H1 (cell line): ENCODE measurements around the gene CLMP. TPM values are rescaled to one million over a fixed set of nuclear protein-coding genes. Genes with fewer than 3 reads are reported as not detected.

Experiments used
- CTCF ChIA-PET: fragments of 300-600 bp; sonication (Branson Sonifier 250); formaldehyde crosslinking; loops from one replicate; lab custom pipeline; 2021; ENCODE audit not compliant: partially characterized antibody; lab: Charles Lee
- POLR2A ChIA-PET: fragments of 300-600 bp; sonication (Branson Sonifier 250); formaldehyde crosslinking; loops from one replicate; lab custom pipeline; 2021; ENCODE audit warnings: inconsistent platforms; ENCODE audit not compliant: partially characterized antibody; lab: Charles Lee
- DNase-seq, 2 experiments: peaks; one replicate each; pipeline versions ENCODE4 v3.0.0 to v3.0.0-alpha.2; 2010 to 2022; ENCODE audit warnings: low spot score in 2 of 2, low read depth in 1 of 2, mixed read lengths in 1 of 2
- FAIRE-seq: peaks from 2 replicates; lab custom pipeline; 2011; peaks lifted over from hg19 to GRCh38; lab: Jason Lieb, UNC
- H2AFZ ChIP-seq: 2 replicates; pipeline ENCODE4 v1.8.1; 2012; ENCODE audit warnings: low read length, inconsistent platforms
- H2AK5ac ChIP-seq: 2 replicates; pipeline ENCODE4 v1.6.1; 2013; ENCODE audit warnings: low read depth, low read length
- H2BK120ac ChIP-seq: replicated peaks from 2 replicates; pipeline ENCODE3; 2013; ENCODE audit warnings: low read depth, low read length, inconsistent platforms
- H2BK12ac ChIP-seq: 2 replicates; pipeline ENCODE4 v1.6.1; 2013; ENCODE audit warnings: low read depth, low read length
- H2BK15ac ChIP-seq: 2 replicates; pipeline ENCODE4 v1.6.1; 2013; ENCODE audit warnings: low read length
- H2BK20ac ChIP-seq: 2 replicates; pipeline ENCODE4 v1.6.1; 2013; ENCODE audit warnings: low read length
- H2BK5ac ChIP-seq: 2 replicates; pipeline ENCODE4 v1.6.1; 2013; ENCODE audit warnings: low read depth, low read length
- H3K14ac ChIP-seq: 2 replicates; pipeline ENCODE4 v1.6.1; 2013; ENCODE audit warnings: inconsistent platforms; ENCODE audit not compliant: insufficient read length
- H3K18ac ChIP-seq: 2 replicates; pipeline ENCODE4 v1.6.1; 2013; ENCODE audit warnings: low read length; ENCODE audit errors: extremely low read depth
- H3K23ac ChIP-seq: 2 replicates; pipeline ENCODE4 v1.6.1; 2013; ENCODE audit warnings: inconsistent platforms; ENCODE audit not compliant: insufficient read length
- H3K23me2 ChIP-seq: 2 replicates; pipeline ENCODE4 v1.6.1; 2013; ENCODE audit warnings: low read depth, low read length
- H3K27ac ChIP-seq: 2 replicates; pipeline ENCODE4 v1.6.1; 2011; ENCODE audit warnings: low read depth, low read length, inconsistent platforms
- H3K27me3 ChIP-seq, 4 experiments: replicated peaks in 1 of 4; 1 replicate in 1 of 4; 2 replicates in 3 of 4; pipeline versions ENCODE4 v1.6.1 to v1.8.1; 2011 to 2013; ENCODE audit warnings: low read length in 3 of 4, mild to moderate bottlenecking in 3 of 4, inconsistent platforms in 2 of 4, mixed read lengths in 2 of 4, moderate library complexity in 1 of 4; ENCODE audit not compliant: control insufficient read depth in 3 of 4, insufficient read depth in 3 of 4; ENCODE audit errors: extremely low read depth in 1 of 4
- H3K36me3 ChIP-seq, 4 experiments: 2 replicates each; pipeline versions ENCODE4 v1.6.1 to v1.8.1; 2011 to 2013; ENCODE audit warnings: mild to moderate bottlenecking in 4 of 4, low read length in 3 of 4, moderate library complexity in 2 of 4, control low read depth in 1 of 4, inconsistent platforms in 1 of 4; ENCODE audit not compliant: insufficient read depth in 4 of 4, control insufficient read depth in 2 of 4
- H3K4ac ChIP-seq: replicated peaks from 2 replicates; pipeline ENCODE3; 2013; ENCODE audit warnings: low read length, low read depth, mixed read lengths, inconsistent platforms; ENCODE audit not compliant: insufficient read length
- H3K4me1 ChIP-seq, 4 experiments: replicated peaks in 1 of 4; 1 replicate in 1 of 4; 2 replicates in 3 of 4; pipeline versions ENCODE4 v1.6.1 to v1.8.1; 2011 to 2013; ENCODE audit warnings: low read length in 3 of 4, inconsistent platforms in 2 of 4, mixed read lengths in 1 of 4; ENCODE audit not compliant: insufficient read depth in 4 of 4, control insufficient read depth in 3 of 4
- H3K4me2 ChIP-seq, 2 experiments: 2 replicates each; pipeline versions ENCODE4 v1.6.1 to v1.8.1; 2011 to 2013; ENCODE audit warnings: low read depth in 2 of 2, low read length in 2 of 2, control low read depth in 1 of 2, inconsistent platforms in 1 of 2, mild to moderate bottlenecking in 1 of 2; ENCODE audit not compliant: insufficient read depth in 1 of 2
- H3K4me3 ChIP-seq, 4 experiments: fragments of 200-600, 300-600 bp in 1 of 4; sonication (generic), shearing (Covaris generic), sonication (Bioruptor Twin) in 1 of 4; 2 replicates each; pipeline versions ENCODE4 v1.5.1 to v1.8.1; 2011 to 2016; ENCODE audit warnings: low read length in 4 of 4, low read depth in 3 of 4, control low read depth in 2 of 4, inconsistent platforms in 2 of 4, mild to moderate bottlenecking in 2 of 4, mixed read lengths in 1 of 4, moderate library complexity in 1 of 4; ENCODE audit not compliant: insufficient read depth in 2 of 4; ENCODE audit errors: extremely low read depth in 1 of 4
- H3K56ac ChIP-seq: replicated peaks from 2 replicates; pipeline ENCODE3; 2013; ENCODE audit warnings: low read depth, mild to moderate bottlenecking, mixed read lengths, low read length, inconsistent platforms; ENCODE audit not compliant: insufficient read length
- H3K79me1 ChIP-seq: 2 replicates; pipeline ENCODE4 v1.6.1; 2013; ENCODE audit warnings: low read depth, low read length, control low read depth
- H3K79me2 ChIP-seq, 2 experiments: 2 replicates each; pipeline versions ENCODE4 v1.6.1 to v1.8.1; 2012 to 2013; ENCODE audit warnings: low read length in 2 of 2, mild to moderate bottlenecking in 2 of 2, inconsistent platforms in 1 of 2; ENCODE audit not compliant: insufficient read depth in 2 of 2, control insufficient read depth in 1 of 2
- H3K9ac ChIP-seq, 4 experiments: replicated peaks in 1 of 4; 1 replicate in 1 of 4; 2 replicates in 3 of 4; pipeline versions ENCODE4 v1.6.1 to v1.8.1; 2011 to 2013; ENCODE audit warnings: low read depth in 3 of 4, low read length in 3 of 4, control low read depth in 2 of 4, mild to moderate bottlenecking in 2 of 4, moderate library complexity in 2 of 4, inconsistent platforms in 1 of 4; ENCODE audit errors: extremely low read depth in 1 of 4
- H3K9me3 ChIP-seq, 2 experiments: 2 replicates each; pipeline versions ENCODE4 v1.6.1 to v1.8.1; 2012 to 2013; ENCODE audit warnings: mild to moderate bottlenecking in 2 of 2, moderate library complexity in 2 of 2, control low read depth in 1 of 2, inconsistent platforms in 1 of 2, low read depth in 1 of 2, low read length in 1 of 2, mixed read lengths in 1 of 2; ENCODE audit not compliant: insufficient read depth in 2 of 2
- H4K20me1 ChIP-seq, 2 experiments: replicated peaks in 1 of 2; 2 replicates each; pipeline versions ENCODE3 to v1.8.1; 2011 to 2013; ENCODE audit warnings: inconsistent platforms in 2 of 2, low read length in 2 of 2, mild to moderate bottlenecking in 1 of 2; ENCODE audit not compliant: insufficient read depth in 2 of 2, control insufficient read depth in 1 of 2
- H4K5ac ChIP-seq: 2 replicates; pipeline ENCODE4 v1.6.1; 2013; ENCODE audit warnings: low read length, low read depth, mixed read lengths, inconsistent platforms; ENCODE audit not compliant: insufficient read length
- H4K8ac ChIP-seq: 2 replicates; pipeline ENCODE4 v1.8.0; 2013; ENCODE audit warnings: mild to moderate bottlenecking, moderate library complexity, low read length, inconsistent platforms; ENCODE audit not compliant: insufficient read depth; ENCODE audit errors: extremely low read depth
- H4K91ac ChIP-seq: replicated peaks from 2 replicates; pipeline ENCODE3; 2013; ENCODE audit warnings: low read length, mixed read lengths, inconsistent platforms; ENCODE audit not compliant: insufficient read length
- ASH2L ChIP-seq: fragments of 200-600, 300-600 bp; sonication (generic); IDR thresholded peaks from one replicate; pipeline ENCODE4 v1.7.1; 2017; ENCODE audit warnings: low read length
- NANOG ChIP-seq: IDR thresholded peaks from 2 replicates; pipeline ENCODE4 v1.6.1; 2011; ENCODE audit warnings: low read length, low read depth, mild to moderate bottlenecking, inconsistent platforms; ENCODE audit not compliant: insufficient read depth, poor library complexity, severe bottlenecking
- PHF8 ChIP-seq: fragments of 200-600 bp; sonication (generic); conservative IDR thresholded peaks from 2 replicates; pipeline ENCODE4 v1.7.1; 2012; ENCODE audit warnings: low read depth, mild to moderate bottlenecking, inconsistent platforms, low read length, moderate library complexity
- POLR2A ChIP-seq, 2 experiments: IDR thresholded peaks; 1 replicate in 1 of 2; 2 replicates in 1 of 2; pipeline ENCODE4 v1.6.1; 2011; ENCODE audit warnings: low read depth in 2 of 2, low read length in 2 of 2, mild to moderate bottlenecking in 2 of 2; ENCODE audit errors: control extremely low read depth in 1 of 2
- RAD21 ChIP-seq, 2 experiments: IDR thresholded peaks in 1 of 2; conservative IDR thresholded peaks in 1 of 2; 2 replicates each; pipeline ENCODE4 v1.6.1; 2011; ENCODE audit warnings: low read depth in 2 of 2, low read length in 2 of 2, improper control_type of control experiment in 1 of 2, inconsistent platforms in 1 of 2, mild to moderate bottlenecking in 1 of 2, moderate library complexity in 1 of 2
- TBP ChIP-seq: IDR thresholded peaks from 2 replicates; pipeline ENCODE4 v1.6.1; 2011; ENCODE audit warnings: low read depth, low read length, improper control_type of control experiment
- WGBS, 2 experiments: shearing (Covaris generic) in 1 of 2; methylation state at CpG; one replicate each; pipeline versions ENCODE4 v1.1.6 to v1.1.7; 2013 to 2015; ENCODE audit warnings: low lambda C conversion rate in 2 of 2, mixed read lengths in 2 of 2, inconsistent platforms in 1 of 2, low coverage in 1 of 2, missing lambda C conversion rate in 1 of 2; ENCODE audit not compliant: insufficient replicate concordance in 2 of 2, insufficient coverage in 1 of 2, insufficient read length in 1 of 2; ENCODE audit errors: extremely low coverage in 1 of 2, missing lambda C conversion rate in 1 of 2; 5-methylcytosine and 5-hydroxymethylcytosine counted together
- polyA plus RNA-seq, 7 experiments: library from polyadenylated mRNA; depleted of rRNA in 3 of 7; stranded (reverse) in 5 of 7; unstranded in 2 of 7; fragments of >200 nt in 5 of 7; fragments of 200-250 nt in 2 of 7; gene quantifications; 1 replicate in 5 of 7; 2 replicates in 1 of 7; 4 replicates in 1 of 7; pipeline versions ENCODE4 v1.2.1 to v1.2.3, GENCODE V29; 2011 to 2013; ENCODE audit warnings: missing spikeins in 2 of 7, mixed read lengths in 2 of 7
- total RNA-seq: library from RNA; stranded (reverse); fragmentation: NEBNext Ultra II Directional; extraction: Animal tissue kit (Norgen Biotek cat#: 25700); gene quantifications from 2 replicates; pipeline ENCODE4 v1.2.1, GENCODE V29; 2021
- TF ChIP-seq, protein P1 (sequence below): IDR thresholded peaks from 2 replicates; pipeline ENCODE4 v1.6.1; 2012; ENCODE audit warnings: inconsistent platforms

Gene CLMP
- total and polyA plus RNA-seq, 2 of the 8 experiments (the other 6 are each of a cell fraction or from before 2014, with no cell fraction given) = 9.9 to 24.1 TPM

DNA sequence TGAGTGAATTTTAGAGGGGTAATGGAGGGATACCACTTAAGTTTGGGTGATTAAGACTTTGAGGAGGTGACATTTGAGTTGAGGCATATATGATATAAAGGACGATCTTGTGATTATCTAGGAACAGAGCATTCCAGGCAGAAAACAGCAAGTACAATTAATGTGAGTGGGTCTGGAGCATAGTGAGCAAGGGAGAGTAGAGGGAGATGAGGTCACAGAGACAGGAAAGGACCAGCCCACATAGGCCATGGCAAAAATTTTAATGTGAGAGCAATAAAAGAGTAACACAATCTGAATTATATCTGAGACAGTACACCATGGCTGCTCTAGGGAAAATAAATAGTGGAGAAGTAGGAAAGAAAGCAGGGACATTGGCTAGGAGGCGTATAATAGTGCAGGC, 118.6 kb downstream of the CLMP start:
- H3K36me3 ChIP-seq = peaks cover 0 to 14% (median 2%) of the 10 kb centered on the region in 4 experiments; a peak in 2 of 8 replicates
- CTCF ChIA-PET = no interaction called here
- no peaks in the 10 kb centered on the region for H3K23me2 ChIP-seq
- no peak overlapping the region for H4K5ac ChIP-seq
- DNase-seq (no peak), FAIRE-seq (no peak)
- H3K4me3 ChIP-seq = no peak overlapping the region
- no peak overlapping the region for H3K9ac ChIP-seq
- H3K79me1 ChIP-seq = no peaks in the 10 kb centered on the region
- H3K56ac ChIP-seq = no peak overlapping the region
- H3K14ac ChIP-seq = no peak overlapping the region
- H2BK5ac ChIP-seq = no peak overlapping the region
- POLR2A ChIA-PET = no interaction called here
- 84% methylated on average over 2 of the region's 2 CpGs; no CpG with 5 or more reads in 1 of the 2 experiments for WGBS, 2 experiments
- H2BK15ac ChIP-seq = no peak overlapping the region
- H4K20me1 ChIP-seq = no peaks in the 10 kb centered on the region
- H3K4me1 ChIP-seq = peaks cover 0 to 4% (median 0%) of the 10 kb centered on the region in 4 experiments; a peak in 2 of 7 replicates
- no peaks in the 10 kb centered on the region for H3K27me3 ChIP-seq
- H2BK20ac ChIP-seq = no peak overlapping the region
- no peak overlapping the region for H4K8ac ChIP-seq
- no peak overlapping the region for H4K91ac ChIP-seq
- H3K4me2 ChIP-seq = no peak overlapping the region
- no peak overlapping the region for H2BK12ac ChIP-seq
- H3K4ac ChIP-seq = no peak overlapping the region
- no peak overlapping the region for H3K18ac ChIP-seq
- H3K27ac ChIP-seq = no peak overlapping the region
- H3K79me2 ChIP-seq = no peaks in the 10 kb centered on the region
- no peak overlapping the region for H3K23ac ChIP-seq
- no peak overlapping the region for H2AK5ac ChIP-seq
- H2BK120ac ChIP-seq = no peak overlapping the region
- no peaks in the 10 kb centered on the region for H3K9me3 ChIP-seq
- no peak overlapping the region for H2AFZ ChIP-seq
- TF ChIP-seq POLR2A (IDR thresholded peaks at IDR 0.05; ENCODE audit: control extremely low read depth in 1 of 2, low read depth in 2 of 2, low read length in 2 of 2) = no peak
- TF ChIP-seq RAD21 (IDR thresholded peaks at IDR 0.05 in 1 of 2, conservative IDR thresholded peaks at IDR 0.05 in 1 of 2; ENCODE audit: low read depth in 2 of 2, low read length in 2 of 2) = no peak
- TF ChIP-seq, protein P1, sequence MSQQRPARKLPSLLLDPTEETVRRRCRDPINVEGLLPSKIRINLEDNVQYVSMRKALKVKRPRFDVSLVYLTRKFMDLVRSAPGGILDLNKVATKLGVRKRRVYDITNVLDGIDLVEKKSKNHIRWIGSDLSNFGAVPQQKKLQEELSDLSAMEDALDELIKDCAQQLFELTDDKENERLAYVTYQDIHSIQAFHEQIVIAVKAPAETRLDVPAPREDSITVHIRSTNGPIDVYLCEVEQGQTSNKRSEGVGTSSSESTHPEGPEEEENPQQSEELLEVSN = no peak
- no peak for TF ChIP-seq NANOG
- TF ChIP-seq TBP = no peak
- no peak for TF ChIP-seq PHF8
- TF ChIP-seq ASH2L = no peak
